ENCODE data around the gene SFT2D1. TPM values are rescaled to one million over a fixed set of nuclear protein-coding genes. Genes with fewer than 3 reads are reported as not detected.
"Not testable (repeated sequence)": the region's sequence is repeated elsewhere in the genome, so short reads cannot be mapped to it uniquely, and the experiment has no call there.

The SFT2D1 gene
- polyA plus RNA-seq, 4 donors = 51.8 to 79.2 (median 69.3) TPM

DNA sequence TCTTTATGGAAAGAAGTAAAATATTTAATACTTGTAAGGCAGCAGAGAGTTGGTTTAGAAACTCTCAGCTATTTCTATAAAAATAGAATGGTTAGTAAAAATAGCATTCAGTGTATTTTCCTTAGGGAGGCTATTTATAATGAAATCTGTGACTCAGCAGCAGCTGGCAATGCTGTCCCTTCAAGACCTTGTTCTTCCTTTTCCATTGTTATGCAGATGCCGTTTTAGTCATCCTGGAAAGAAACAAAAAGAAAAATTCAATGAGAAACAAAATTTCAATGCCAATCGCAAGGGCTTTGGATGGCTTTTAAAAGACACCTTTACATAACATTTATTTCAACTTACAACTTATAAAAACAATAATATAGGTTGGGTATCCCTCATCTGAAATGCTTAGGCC lies 22.9 kb upstream of the SFT2D1 start:
- no peak for DNase-seq (ENCODE audit: low read depth in 4 of 4, low spot score in 3 of 4)

DNA sequence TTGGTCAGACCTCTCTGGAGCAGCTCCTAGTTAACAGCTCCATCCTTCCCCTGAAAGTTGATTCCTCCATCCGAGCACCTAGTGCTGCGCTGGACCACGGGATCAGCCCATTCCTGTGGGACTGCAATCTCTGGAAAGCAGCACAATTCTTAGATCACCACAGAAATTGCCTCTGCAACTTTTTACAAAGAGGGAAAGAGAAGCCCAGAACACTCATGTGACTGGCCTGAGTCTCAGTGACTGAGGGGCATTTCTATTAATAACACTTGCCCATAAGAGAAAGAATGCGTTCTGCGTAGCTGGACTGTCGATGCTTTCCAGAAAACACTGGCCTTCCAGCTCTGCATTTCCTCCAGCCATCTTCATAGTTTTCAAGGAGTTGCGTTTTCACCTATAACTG lies 22.1 kb upstream of the SFT2D1 start:
- DNase-seq (ENCODE audit: low read depth in 4 of 4, low spot score in 3 of 4) = no peak

DNA sequence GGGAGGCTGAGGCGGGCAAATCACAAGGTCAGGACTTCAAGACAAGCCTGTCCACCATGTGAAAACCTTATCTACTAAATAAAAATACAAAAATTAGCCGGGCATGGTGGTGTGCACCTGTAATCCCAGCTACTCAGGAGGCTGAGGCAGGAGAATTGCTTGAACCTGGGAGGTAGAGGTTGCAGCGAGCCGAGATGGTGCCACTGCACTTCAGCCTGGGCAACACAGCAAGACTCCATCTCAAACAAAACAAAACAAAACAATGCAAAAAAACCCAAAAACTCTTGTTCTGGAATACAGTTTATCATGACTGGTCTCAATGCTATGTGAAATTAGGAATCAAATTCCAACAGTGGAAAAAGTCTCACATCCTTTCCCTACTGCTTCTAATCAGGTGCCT lies 20.1 kb upstream of the SFT2D1 start:
- not testable (repeated sequence) for DNase-seq (ENCODE audit: low read depth in 4 of 4, low spot score in 3 of 4)

DNA sequence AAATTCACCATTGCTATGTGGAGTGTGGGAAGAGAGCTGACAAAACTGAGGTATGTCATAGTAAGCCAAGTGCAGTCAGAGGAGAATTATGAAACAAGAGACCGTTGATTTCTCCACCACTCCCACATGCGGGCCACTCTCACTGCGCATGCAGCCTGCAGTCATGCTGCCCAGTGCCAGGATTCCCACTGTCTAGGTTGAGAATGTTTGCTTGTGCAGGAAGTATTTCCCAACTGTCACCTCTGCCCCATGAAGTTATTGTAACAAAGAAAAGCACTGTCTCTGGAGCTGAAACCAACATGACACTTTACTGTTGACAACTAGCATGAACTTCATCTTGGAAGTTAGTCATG lies 18.7 kb upstream of the SFT2D1 start:
- no peak for DNase-seq (ENCODE audit: low read depth in 4 of 4, low spot score in 3 of 4)

DNA sequence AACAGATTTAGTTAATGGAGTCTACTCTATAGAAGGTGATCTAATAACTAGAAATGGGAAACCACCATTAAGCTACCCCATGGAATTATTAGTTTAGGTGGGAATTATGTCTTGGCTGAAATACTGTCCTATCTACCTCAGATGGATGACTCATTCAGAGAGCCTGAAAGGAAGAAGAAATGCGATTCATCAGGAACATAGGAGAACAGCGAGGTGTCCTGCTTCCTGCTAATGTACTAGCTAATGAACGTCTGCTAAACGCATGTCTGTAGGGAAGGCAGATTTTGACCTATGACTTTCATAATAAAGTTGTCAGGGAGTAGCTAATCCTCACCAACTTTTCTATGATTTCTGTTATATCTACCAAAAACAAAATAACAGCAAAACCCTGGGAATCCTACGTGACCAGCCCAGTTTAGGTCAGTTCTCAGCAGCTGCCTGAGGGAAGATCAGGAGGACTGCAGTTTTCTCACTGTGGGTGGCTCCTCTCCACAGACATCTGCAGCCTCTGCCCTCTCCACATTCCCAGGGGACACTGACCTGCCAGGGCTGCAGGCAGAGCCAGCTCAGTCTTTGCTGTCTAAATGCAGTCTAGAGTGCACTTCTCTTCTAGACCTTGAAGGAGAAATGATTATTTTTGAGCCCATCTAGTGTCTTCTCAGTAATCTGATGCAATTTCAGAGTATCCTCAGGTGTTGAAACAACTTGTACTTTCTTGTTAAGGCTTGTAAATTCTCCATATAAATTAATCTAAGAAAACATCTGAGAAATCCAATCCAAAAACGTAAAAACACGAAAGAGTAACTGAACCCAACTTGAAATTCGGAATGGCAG lies 18.1 kb upstream of the SFT2D1 start:
- no peak for DNase-seq (ENCODE audit: low read depth in 4 of 4, low spot score in 3 of 4)

DNA sequence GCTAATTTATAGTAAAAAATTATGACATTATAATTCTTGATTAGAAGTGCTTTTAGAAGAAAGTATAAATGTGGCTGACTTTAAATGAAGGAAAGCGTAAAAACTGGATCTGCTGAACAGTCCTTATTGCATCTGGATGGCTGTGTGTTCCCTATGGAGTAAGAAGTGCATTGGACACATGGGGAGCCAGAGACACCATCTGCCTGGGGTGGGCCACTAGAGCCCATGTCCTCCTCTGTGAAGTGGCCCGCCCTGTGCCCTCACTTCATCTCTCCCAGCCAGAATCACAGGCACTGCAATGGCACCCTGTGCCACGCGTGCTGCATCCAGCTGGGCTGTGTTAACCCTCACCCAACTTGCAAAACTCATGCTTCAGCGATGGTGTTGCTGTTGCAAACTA lies 13.2 kb upstream of the SFT2D1 start:
- no peak for DNase-seq (ENCODE audit: low read depth in 4 of 4, low spot score in 3 of 4)

DNA sequence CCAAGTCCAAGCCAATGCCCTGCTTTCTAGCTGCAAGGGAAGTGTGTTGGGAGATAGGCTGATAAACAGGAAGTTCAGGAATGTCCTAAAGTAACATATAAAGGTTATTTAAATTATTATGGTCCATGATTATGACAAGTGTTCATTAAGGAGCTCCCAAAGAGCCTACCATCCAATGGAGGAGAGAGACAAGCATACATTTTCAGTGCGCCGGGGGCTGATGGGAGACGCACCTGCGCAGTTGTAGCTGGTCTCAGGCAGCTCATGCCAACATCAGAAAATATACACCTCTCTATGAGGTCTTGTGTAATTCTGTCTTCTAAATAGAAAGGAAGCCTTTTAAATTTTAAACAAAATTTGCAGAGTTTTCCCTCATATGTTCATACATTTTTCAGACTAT lies 12.6 kb upstream of the SFT2D1 start:
- DNase-seq (ENCODE audit: low read depth in 4 of 4, low spot score in 3 of 4) = no peak

DNA sequence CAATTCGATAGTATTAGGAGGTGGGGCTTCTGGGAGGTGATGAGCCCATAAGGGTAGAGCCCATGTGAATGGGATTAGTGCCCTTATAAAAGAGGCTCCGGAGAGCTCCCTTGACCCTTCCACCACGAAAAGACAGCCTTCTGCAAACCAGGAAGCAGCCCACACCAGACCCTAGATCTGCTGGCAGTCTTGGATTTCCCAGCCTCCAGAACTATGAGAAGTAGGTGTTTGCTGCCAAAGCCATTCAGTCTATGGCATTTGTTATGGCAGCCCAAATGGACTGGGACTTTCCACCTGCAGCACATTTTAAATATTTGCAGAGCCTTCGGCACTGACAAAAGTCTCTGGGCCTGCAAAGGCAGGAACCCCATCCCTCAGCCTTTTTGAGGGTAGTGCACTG lies 11.8 kb upstream of the SFT2D1 start:
- DNase-seq (ENCODE audit: low read depth in 4 of 4, low spot score in 3 of 4) = no peak

DNA sequence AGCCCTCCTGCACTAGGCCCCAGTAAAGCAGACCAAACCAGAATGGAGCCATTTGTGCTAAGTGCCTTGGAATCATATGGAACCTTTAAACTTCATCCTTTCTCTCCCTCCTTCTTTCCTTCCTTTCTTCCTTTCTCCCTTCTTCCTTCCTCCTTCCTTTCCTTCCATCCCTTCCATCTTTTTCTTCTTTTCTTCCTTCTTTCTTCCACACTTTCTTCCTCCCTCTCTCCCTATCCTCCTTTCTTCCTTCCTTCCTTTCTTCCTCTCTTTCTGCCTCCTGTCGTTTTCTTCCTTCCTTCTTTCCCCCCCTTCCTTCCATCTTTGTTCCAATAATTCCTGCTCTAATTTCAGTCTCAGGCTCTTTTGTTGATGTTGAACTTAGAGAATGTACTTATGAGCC lies 11.2 kb upstream of the SFT2D1 start:
- DNase-seq (ENCODE audit: low read depth in 4 of 4, low spot score in 3 of 4) = no peak

DNA sequence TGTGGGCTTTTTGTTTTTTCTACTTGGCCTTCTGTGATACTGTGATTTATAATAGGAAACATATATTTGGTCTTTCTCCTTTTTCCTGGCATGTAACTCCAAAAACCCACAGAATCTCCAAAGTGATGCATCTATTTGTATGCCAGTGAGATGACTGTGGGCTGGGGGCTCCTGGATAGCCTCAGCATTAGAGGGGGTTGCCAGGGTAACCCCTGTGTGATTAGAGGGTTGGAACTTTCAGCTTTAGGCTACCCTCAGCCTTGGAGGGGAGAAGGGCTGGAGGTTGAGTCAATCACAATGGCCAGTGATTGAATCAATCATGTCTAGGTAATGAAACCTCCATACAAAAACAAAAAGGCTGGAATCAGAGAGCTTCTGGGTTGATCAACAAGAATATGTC lies 10.6 kb upstream of the SFT2D1 start:
- no peak for DNase-seq (ENCODE audit: low read depth in 4 of 4, low spot score in 3 of 4)

DNA sequence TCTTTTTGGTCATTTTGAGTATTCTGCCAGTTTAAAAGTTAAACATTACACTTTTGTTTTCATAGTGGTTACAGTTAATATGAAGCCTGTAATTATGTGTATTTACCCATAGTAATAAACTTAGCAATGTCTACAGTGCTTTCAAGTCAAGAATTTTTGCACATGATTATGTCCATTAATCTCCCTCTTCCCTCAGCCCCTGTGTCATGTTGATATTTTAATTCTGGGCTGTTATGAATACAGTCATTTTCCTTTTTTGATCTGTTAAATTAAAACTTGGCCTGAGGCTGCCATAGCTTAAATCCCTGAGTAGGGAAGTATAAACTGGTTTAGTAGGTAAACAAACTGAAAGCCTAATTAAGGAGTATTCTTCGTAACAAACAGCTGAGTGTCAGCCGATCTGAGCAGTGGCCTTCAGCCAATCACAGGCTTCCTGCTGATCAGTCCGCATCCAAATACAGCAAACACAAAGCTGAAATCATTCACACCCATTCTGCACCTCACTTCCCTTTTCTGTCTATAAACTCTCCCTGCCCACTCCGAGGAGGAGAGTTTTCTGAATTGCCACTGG lies 9.5 kb upstream of the SFT2D1 start:
- DNase-seq (ENCODE audit: low read depth in 4 of 4, low spot score in 3 of 4) = no peak

DNA sequence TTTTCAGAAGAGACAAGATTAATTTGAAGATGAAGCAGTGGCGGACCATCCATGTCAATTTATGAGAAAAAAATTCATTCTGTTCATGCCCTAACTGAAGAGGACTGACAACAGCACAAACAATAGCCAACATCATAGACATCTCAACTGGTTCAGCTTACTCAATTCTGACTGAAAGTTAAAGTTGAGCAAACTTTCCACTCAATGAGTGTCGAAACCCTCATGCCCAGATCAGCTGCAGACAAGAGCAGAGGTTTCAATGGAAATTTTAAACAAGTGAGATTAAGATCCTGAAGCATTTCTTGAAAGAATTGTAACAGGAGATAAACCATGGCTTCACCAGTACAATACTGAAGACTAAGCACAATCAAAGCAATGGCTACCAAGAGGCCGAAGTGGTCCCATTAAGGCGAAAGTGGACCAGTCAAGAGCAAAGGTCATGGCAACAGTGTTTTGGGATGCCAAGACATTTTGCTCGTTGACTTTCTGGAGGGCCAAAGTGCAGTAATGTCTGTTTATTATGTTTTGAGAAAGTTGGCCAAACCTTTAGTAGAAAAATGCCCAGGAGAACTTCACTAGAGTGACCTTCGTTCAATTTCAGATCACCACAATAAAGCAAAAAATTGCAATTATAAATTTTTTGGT lies 6.1 kb upstream of the SFT2D1 start:
- no peak for DNase-seq (ENCODE audit: low read depth in 4 of 4, low spot score in 3 of 4)

DNA sequence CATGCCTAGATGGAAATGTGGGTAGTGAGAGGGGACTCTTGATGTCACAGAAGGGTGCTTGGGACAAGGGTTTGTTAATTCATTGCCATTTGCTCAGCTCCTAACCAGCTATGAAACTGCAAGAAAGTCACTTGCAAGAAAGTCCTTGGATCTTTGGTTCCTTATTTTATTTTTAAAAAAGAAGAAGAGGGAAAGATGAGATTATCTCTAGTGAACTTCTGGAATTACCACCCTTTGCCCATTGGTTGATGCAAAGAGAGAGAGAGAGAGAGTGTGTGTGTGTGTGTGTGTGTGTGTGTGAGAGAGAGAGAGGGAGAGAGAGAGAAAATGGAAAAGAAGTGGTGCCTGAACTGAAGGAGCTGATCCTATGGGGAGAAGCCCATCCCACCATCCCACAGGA lies 4.6 kb upstream of the SFT2D1 start:
- DNase-seq (ENCODE audit: low read depth in 4 of 4, low spot score in 3 of 4) = no peak

DNA sequence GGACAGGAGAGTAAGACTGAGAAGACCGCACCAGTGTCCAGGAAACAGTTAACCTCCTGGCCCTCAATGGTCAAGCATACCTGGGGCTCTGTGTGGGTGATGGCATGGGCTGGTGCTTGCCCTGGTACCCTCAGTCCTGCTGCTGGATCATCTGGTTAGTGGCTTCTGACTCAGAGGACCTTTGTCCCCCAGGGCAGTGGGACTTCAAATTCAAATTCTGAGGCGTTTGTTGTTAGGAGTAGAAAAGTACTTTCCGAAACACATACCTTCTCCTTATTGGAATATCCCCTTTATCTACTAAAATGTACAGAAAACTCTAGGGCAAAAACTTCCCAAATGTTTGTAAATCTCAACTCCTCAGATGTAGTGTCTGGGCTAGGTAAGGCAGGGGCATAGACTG lies 4.1 kb upstream of the SFT2D1 start:
- DNase-seq (ENCODE audit: low read depth in 4 of 4, low spot score in 3 of 4) = no peak

DNA sequence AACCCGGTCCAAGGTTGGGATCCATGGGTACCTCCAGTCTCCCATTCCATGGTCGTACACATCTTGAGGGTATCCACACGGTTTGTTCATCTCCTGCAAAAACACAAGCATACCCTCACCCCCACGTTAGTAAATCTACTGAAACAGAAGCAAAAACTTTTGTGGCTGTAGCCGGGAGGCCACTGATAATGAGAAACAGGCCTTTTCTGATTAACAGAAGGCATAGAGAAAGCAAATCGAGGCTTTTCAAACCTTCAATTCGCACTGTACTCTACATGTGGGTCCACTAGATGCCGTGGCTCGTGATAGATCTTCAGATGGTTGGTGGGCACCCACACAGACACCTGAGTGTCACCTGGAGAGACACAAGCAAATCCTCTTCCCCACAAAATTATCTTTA lies 3.3 kb upstream of the SFT2D1 start:
- DNase-seq (ENCODE audit: low read depth in 4 of 4, low spot score in 3 of 4) = not testable (repeated sequence)

DNA sequence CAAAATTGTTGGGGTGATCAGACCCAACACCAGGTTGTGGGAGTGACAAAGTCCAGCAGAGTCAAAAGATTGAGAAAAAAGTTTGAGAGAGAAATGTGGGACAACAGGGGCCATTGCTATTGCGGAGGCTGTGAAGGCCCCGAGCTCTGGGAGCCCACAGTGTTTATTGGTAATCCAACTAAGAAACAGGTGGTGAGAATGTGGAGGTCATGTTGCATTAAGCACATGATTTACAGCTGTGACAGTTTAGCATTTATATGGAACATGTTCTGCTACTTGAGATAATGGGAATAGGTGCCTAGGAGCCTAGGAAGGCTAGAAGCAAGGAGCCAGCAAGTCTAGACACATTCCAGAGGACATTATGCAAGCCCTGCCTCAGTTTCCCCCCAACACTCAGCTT lies 2.6 kb upstream of the SFT2D1 start:
- not testable (repeated sequence) for DNase-seq (ENCODE audit: low read depth in 4 of 4, low spot score in 3 of 4)

DNA sequence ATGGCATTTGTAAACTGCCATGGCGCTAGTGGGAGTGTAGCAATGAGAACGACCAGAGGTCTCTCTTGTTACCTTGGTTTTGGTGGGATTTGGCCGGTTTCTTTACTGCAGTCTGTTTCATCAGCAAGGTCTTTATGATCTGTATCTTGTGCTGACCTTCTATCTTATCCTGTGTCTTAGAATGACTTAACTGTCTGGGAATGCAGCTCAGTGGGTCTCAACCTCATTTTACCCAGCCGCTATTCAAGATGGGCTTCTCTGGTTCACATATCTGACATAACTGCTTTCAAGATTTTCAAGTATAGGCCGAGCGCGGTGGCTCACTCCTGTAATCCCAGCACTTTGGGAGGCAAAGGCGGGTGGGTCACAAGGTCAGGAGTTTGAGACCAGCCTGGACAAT lies 1.9 kb upstream of the SFT2D1 start:
- DNase-seq (ENCODE audit: low read depth in 4 of 4, low spot score in 3 of 4) = no peak

DNA sequence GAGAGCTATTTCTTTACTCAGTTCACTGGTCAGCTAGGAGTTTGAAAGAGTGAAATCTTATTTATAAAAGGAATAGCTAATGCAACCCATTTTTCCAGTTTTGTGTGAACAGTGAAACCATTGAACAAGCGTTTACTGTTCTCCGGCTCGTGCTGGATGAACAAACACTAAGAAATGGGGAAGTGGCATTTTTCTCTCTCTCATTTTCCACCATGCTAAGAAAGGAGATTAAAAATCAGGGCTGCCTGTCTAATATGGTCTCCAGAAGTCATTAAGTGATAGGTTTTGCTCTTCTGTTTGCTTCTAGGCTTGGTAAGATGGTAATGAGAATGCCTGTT lies 774 bp upstream of the SFT2D1 start:
- DNase-seq (ENCODE audit: low read depth in 4 of 4, low spot score in 3 of 4) = no peak

DNA sequence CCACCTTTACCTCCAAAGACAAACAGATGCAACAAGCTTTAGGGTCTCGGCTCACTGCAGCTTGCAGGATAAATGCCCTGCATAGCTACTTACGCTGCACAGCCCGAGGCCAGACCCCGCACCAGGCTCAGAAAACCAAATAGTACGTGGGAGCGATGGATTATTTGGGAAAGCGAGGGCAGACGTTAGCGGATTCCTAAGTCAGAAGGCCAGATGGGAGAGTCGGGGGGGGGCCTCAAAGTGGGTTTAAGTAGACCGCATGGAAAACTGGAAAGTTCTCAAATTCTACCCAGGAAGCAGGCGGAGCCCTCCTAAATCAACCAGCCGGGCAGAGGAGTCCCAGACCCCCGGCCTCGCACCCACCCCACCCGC lies 382 bp downstream of the SFT2D1 start:
- no peak for DNase-seq (ENCODE audit: low read depth in 4 of 4, low spot score in 3 of 4)

DNA sequence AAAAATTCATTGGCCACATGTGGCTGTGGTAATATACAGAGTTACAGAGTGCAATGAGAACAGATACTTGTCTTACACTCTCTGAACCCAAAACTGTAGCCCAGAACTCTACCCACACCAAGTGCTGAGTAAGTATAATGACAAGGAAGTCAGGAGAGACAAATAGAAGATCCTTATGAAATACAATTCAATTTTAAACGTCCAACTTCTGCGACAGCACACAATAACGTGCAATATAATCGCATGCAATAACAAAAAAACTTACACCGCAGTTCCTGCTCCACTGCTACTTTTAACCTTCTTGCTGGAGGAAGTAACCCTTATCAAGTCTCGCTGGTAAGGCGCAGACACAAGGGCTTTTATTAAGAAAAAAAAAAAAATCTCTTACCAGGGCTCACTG lies 881 bp downstream of the SFT2D1 start:
- no peak for DNase-seq (ENCODE audit: low read depth in 4 of 4, low spot score in 3 of 4)

DNA sequence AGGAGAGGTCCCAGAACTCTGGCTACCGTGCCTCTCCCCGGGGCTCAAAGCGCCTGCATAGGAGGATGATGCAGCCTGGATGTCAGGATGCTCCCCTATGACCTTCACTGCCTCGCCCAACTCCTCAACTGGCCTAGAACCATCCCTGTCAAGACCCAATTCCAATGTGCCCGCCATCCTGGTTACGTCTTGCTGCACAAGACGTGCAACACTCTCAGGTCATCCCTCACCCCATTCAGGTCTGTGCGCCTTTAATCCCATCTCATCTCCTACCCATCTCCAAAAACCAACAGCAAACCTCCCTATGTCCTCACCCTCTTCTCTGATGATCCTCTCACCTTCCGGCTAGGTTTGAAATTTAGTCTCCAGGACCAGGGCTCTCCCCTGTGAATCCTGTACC lies 3.5 kb downstream of the SFT2D1 start:
- DNase-seq (ENCODE audit: low read depth in 4 of 4, low spot score in 3 of 4) = no peak

DNA sequence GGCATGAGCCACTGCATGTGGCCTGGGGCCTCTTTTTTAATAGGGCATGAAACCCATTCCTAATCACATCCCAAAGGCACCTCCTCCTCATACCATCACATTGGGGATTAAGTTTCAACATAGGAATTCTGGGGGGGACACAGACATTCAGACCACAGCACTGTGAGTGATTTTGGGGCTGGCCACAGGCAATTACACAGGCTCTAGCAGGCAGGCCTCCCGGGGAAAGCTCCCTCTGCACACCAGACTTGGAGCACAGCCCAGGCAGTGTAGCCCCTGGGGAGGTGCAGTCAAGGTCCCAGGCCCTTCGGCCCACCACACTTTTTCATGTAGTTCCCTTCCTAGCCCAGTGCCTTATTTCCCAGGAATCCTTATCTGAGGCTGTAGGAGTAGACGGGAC lies 5.5 kb downstream of the SFT2D1 start:
- DNase-seq (ENCODE audit: low read depth in 4 of 4, low spot score in 3 of 4) = no peak
